ENCODE data around the gene MSI2. TPM values are rescaled to one million over a fixed set of nuclear protein-coding genes. Genes with fewer than 3 reads are reported as not detected.
"Not testable (repeated sequence)": the region's sequence is repeated elsewhere in the genome, so short reads cannot be mapped to it uniquely, and the experiment has no call there.

Gene MSI2
- total and polyA plus RNA-seq, 9 of the 15 experiments (the other 6 are each of a cell fraction or from before 2014, with no cell fraction given), result 4.6 to 61.8 (median 42.4) TPM

DNA sequence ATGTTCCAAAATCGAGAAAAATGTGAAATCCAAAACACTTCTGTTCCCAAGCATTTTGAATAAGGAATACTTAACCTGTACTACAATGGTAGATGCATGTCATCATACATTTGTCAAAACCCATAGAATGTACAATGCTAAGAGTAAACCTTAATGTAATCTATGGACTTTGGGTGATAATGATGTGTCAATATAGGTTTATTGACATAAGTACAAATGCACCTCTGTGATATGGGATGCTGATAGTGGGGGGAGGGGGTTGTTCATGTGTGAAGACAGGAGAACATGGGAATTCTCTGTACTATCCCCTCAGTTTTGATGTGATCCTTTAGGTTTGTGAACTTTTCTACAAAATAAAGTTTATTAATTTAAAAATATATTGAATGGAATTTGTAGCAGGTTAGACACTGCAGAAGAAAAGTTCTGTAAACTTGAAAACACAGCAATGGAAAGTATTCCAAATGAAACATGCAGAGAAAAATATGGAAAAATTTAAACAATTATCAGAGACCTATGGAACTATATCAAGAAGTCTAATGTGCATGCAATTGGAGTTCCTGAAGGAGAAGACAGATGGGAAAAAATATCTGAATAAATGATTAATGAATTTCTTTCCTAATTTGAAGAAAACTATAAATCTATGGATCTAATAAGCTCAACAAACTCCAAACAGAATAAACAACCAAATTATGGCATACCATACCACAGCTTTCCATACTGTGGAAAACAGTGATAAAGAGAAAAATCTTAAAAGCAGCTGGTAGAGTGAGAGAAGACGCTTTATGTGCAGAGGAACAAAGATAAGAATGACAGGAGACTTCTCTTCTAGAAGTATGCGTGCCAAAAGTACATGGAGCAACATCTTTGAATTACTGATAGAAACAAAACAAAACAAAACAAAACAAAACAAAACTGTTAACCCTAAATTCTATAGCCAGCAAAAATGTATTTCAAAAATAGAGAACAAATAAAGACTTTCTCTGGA is 34.7 kb upstream of the MSI2 start:
- Histone ChIP-seq H3K27ac (ENCODE audit: extremely low read depth, low read depth, low read length) (no peak overlapping the region), H3K9ac (ENCODE audit: insufficient read depth in 1 of 2, low read depth in 2 of 2, low read length in 2 of 2) (no peak overlapping the region), H3K4me1 (replicated peaks in 1 of 2; ENCODE audit: control insufficient read depth in 2 of 2, insufficient read depth in 2 of 2, low read length in 2 of 2) (no peaks in the 10 kb centered on the region), H2AFZ (ENCODE audit: low read depth, low read length) (no peak overlapping the region), H4K20me1 (replicated peaks; ENCODE audit: control insufficient read depth, insufficient read depth, low read length) (no peaks in the 10 kb centered on the region), H3K9me3 (replicated peaks; ENCODE audit: control insufficient read depth, insufficient read depth, low read depth, low read length) (peaks cover 3% of the 10 kb centered on the region; the same call in 1 of the 2 replicates), H3K4me2 (ENCODE audit: insufficient read depth, low read length) (no peak overlapping the region), H3K79me2 (ENCODE audit: control insufficient read depth, insufficient read depth, low read length) (no peaks in the 10 kb centered on the region), H3K27me3 (ENCODE audit: control insufficient read depth in 2 of 2, insufficient read depth in 2 of 2, low read length in 2 of 2) (no peaks in the 10 kb centered on the region), H3K36me3 (ENCODE audit: control insufficient read depth, insufficient read depth, low read length) (no peaks in the 10 kb centered on the region), H3K9me1 (ENCODE audit: control insufficient read depth, insufficient read depth, low read length) (no peaks in the 10 kb centered on the region), H3K4me3 (no peak overlapping the region)
- FAIRE-seq, result no peak
- in situ Hi-C loops (cut with MboI) (no loop called here), intact Hi-C loops (cut with micrococcal nuclease) (no loop called here)
- POLR2A ChIA-PET, result no interaction called here
- TF ChIP-seq CBX5 (IDR thresholded peaks at IDR 0.05; ENCODE audit: borderline replicate concordance, low read depth) (peak; percentile 79), CBX3 (IDR thresholded peaks at IDR 0.05; ENCODE audit: borderline replicate concordance in 1 of 2, low read length in 2 of 2) (peak in 1 of 2 experiments; percentile 81; a peak in 2 of 3 replicates), EP300 (IDR thresholded peaks at IDR 0.05; ENCODE audit: low read length) (no peak), TRIM24 (IDR thresholded peaks at IDR 0.05) (peak in 1 of 2 experiments; percentile 49; a peak in 1 of 4 replicates), TRIM28 (IDR thresholded peaks at IDR 0.05) (peak; percentile 93), RBM25 (IDR thresholded peaks at IDR 0.05; ENCODE audit: low read depth, low read length, severe bottlenecking) (peak; percentile 22), L3MBTL2 (IDR thresholded peaks at IDR 0.05) (no peak)
- TF ChIP-seq, protein P1, sequence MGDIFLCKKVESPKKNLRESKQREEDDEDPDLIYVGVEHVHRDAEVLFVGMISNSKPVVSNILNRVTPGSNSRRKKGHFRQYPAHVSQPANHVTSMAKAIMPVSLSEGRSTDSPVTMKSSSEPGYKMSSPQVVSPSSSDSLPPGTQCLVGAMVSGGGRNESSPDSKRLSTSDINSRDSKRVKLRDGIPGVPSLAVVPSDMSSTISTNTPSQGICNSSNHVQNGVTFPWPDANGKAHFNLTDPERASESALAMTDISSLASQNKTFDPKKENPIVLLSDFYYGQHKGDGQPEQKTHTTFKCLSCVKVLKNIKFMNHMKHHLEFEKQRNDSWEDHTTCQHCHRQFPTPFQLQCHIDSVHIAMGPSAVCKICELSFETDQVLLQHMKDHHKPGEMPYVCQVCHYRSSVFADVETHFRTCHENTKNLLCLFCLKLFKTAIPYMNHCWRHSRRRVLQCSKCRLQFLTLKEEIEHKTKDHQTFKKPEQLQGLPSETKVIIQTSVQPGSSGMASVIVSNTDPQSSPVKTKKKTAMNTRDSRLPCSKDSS (IDR thresholded peaks at IDR 0.05; ENCODE audit: low read depth, partially characterized antibody), result peak; percentile 25
- ATAC-seq, result no peak
- CTCF ChIA-PET (ENCODE audit: low intra/inter-chr PET ratio), result no interaction called here
- 0% methylated on average over 3 of the region's 3 CpGs for WGBS (ENCODE audit: insufficient coverage, low coverage, missing lambda C conversion rate)
- no TSS peak for BruUV-seq (replicated peaks)
- no peak for DNase-seq (ENCODE audit: extremely low read depth in 1 of 4, low spot score in 3 of 4)

DNA sequence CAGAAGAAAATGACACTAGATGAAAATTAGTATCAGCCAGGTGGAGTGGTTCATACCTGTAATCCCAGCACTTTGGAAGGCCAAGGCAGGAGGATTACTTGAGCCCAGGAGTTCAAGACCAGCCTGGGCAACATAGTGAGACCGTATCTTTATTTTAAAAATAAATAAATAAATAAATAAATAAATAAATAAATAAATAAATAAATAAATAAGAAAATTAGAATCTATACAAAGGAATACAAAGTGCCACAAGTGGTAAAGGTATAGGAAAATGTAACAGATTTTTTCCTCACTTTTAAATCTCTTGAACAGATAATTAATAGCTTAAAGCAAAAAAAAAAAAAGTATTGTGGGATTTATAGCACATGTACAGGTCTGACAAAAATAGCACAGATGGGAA is 33.9 kb upstream of the MSI2 start:
- CTCF ChIA-PET (ENCODE audit: low intra/inter-chr PET ratio); DNase-seq (ENCODE audit: extremely low read depth in 1 of 4, low spot score in 3 of 4); H3K4me1 ChIP-seq (replicated peaks in 1 of 2; ENCODE audit: control insufficient read depth in 2 of 2, insufficient read depth in 2 of 2, low read length in 2 of 2); BruUV-seq (replicated peaks); intact Hi-C loops (cut with micrococcal nuclease); H2AFZ ChIP-seq (ENCODE audit: low read depth, low read length); H3K36me3 ChIP-seq (ENCODE audit: control insufficient read depth, insufficient read depth, low read length); H3K27me3 ChIP-seq (ENCODE audit: control insufficient read depth in 2 of 2, insufficient read depth in 2 of 2, low read length in 2 of 2); H3K9ac ChIP-seq (ENCODE audit: insufficient read depth in 1 of 2, low read depth in 2 of 2, low read length in 2 of 2); H3K9me3 ChIP-seq (replicated peaks; ENCODE audit: control insufficient read depth, insufficient read depth, low read depth, low read length); H3K79me2 ChIP-seq (ENCODE audit: control insufficient read depth, insufficient read depth, low read length); H4K20me1 ChIP-seq (replicated peaks; ENCODE audit: control insufficient read depth, insufficient read depth, low read length); FAIRE-seq; H3K9me1 ChIP-seq (ENCODE audit: control insufficient read depth, insufficient read depth, low read length); H3K4me3 ChIP-seq; POLR2A ChIA-PET; H3K27ac ChIP-seq (ENCODE audit: extremely low read depth, low read depth, low read length); ATAC-seq; H3K4me2 ChIP-seq (ENCODE audit: insufficient read depth, low read length); in situ Hi-C loops (cut with MboI): not testable (repeated sequence)
- WGBS (ENCODE audit: insufficient coverage, low coverage, missing lambda C conversion rate), result 14% methylated on average over 1 of the region's 1 CpG

All from K562 (cell line).